Stimulated activated CD4-positive, alpha-beta T cell treated with anti-CD3 and anti-CD28 coated beads, Interleukin-12 subunit alpha, Interleukin-12 subunit beta, amount 100 ng/mL, for 4 hours (primary cell): Measurements from ENCODE around the gene CARMIL1.

Source experiments
- DNase-seq: peaks from one replicate; pipeline ENCODE4 v3.0.0-alpha.2; 2020

Gene CARMIL1

DNA sequence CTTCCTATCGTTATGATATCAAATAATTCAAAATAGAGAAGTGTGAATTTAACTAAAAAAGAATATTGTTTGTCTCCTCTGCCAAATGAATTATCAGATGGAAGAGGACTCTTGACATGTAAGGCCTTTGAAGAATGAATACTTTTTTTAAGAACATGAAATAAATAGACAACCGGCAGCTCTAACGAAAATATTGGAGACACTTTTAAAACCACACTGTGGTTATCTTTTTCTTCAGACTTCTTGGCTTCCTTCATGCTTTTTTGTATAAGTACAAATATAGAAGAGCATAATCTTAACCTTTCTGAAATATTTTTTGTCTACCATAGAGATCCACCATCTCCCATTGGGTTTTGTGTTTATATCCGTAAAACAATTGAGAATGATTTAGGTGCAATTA lies 257.6 kb downstream of the CARMIL1 start:
- no peak for DNase-seq

DNA sequence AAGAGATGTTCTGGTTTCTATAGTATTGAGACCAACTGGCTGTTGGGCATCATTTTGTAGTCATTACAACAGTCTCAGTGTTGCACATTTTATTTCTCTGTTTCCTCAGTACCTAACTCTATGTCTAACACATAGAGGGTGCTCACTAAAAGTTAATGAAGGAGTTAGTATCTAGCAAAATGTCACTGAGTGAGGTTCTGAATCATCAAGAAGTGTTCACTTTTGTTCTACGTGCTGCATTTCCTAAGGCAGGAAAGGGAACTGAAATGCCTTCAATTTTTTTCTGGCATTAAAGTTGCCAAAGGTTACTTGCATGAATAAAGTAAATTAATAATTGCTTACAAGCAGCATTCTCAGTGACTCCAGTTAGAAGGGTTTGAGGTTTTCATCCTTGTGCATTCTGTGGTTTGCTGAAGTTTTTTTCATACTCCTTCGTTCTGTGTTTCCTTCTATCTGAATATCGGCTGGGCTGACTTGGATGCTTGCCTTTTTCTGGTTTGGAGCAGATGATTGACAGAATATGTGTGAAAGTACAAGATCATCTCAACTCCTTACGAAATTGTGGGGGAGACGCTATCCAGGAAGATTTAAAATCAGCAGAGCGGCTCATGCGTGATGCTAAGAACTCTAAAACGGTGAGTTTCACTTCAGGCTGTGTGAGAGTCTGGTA lies 258.3 kb downstream of the CARMIL1 start:
- no peak for DNase-seq

DNA sequence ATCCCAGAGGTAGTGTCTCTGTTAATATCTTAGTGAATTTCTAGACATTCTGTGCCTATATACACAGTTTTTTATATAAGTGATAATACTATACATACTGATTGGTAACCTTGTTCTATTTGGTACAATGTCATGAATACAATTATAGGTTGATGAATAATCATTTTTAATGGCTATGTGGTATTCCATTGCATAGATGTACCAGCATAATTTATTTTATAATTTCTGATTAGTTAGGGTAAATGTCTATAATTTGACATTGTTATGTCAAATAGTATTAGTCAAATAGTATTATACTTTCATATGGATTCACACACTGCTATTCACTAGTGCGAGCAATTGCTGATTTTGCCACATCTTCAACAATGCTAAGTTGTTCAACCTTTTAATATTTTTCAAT lies 262.1 kb downstream of the CARMIL1 start:
- DNase-seq: no peak

DNA sequence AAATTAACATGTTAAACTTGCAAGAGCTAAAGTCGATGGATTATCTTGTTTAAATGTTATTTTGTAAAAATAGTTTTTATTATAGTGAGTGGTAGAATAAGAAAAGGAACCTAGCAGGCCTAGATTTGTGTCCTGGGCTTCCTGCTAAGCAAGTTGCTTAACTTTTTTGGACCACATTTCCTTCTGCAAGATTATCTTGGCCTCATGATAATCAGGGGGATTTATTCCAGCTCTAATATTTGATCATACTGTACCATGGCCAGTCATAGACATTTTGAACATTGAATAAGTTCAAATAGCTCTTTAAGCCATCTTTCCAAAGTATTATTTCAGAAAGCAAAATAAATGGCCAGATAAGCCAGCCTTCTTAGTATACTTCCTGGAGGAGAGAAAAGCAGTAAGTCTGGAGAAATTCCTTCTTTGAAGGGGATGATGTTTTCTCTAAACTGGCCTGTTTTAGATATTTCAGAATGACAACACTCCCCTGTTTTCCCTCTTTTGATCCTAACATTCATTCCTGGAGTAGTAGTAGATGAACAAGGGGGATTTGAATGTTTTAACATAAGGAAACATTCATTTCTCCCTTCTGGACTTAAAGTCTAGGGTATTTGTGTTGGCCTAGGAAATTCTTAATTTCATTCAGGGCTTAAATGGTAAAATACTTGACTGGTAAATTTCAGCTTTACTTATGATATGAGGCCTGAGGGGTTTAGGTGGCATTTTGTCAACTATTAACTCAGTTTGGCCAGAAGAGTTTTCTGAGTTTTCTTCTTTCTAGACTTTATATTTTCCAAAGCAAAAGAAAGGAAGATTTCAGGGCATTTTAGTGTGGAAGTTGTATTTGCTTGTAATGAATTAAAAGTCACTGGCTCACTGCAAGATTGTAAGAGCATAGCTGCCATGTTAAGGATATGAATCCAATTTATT lies 264.1 kb downstream of the CARMIL1 start:
- DNase-seq: no peak

DNA sequence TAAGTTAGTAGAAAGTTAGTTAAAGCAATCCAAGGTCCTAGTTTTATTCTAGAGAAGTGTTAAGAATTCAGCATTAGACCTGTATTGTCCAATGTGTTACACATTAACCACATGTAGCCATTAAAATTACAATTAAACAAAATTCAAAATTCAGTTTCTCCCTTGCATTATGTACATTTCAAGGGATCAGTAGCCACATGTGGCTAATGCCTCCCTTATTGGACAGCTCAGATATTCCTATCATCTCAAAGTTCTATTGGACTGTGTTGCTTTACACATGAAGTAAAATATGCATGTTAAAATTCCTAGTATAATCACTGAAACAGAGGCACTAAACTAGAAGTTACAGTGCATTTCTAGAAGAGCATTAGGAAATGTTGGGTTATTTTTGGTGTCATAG lies 265.7 kb downstream of the CARMIL1 start:
- no peak for DNase-seq

DNA sequence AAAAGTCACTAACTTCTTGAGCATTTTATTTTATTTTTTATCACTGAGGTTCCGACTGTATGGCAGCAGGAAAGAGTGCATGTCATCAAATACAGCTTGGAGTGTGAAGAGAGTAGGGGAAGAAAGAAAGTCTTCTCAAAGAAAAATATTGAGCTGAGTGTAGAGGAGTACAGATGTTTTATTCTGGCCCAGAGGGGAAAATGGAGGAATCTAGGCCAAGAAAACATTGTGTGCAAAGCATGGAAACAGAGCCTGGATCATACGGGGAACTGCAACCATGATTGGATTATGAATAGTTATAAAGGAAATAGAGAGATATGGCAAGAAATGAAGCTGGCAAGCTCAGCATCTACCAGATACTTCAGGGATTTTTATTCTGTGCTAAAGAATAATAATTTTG lies 268.6 kb downstream of the CARMIL1 start:
- no peak for DNase-seq

DNA sequence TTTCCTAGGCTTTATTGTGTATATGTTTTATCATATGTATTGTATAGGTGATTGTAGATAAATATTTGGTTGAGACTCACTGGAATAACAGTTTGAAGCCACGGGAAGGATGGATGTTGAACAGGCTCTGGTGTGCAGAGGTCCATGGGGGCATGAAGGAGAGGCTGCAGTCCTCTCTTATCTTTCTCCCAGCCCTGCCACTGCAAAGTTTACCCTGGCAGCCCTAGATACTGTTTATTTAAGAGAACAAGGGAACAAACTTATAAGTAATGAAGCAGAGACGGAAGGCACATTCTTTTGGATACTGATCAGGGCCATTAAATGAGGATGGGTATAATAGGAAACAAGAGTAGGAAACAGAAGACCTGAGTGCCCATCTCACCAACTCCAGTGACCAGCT lies 269.3 kb downstream of the CARMIL1 start:
- no peak for DNase-seq

DNA sequence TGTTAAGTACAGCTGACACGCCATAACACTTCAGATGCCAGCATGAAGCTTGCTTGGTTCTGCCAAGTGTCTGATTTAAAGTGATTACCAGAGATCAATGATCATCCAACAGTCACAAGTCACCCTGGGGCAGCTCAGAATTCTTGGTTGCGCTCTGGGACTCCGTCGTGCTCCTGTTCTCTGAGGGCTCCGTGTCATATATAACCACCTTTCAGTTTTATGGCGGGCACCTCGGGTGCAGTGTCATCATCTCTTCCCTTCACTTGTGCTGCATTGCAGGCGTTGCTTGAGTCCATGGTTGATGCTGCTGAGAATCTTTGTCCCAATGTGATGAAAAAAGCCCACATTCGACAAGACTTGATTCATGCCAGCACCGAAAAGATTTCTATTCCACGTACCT lies 271.5 kb downstream of the CARMIL1 start:
- DNase-seq: no peak

DNA sequence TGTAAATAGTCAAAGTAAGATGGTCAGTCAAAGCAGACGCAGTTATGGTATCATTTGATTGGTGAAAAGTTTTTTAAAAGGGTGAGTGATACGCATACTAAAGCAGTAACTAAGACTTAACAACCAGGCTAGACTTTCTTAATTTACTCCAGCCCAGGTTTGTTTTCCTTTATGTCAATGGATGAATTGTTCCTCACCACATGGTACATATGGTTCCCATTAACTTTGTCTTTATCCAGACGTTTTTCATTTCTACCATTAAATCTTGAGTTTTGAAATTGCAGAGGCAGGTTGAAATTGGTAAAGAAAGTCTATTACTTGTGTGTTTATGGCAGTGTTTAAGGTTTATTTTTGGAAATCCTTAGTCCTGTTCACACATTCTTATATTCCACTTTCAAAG lies 274.3 kb downstream of the CARMIL1 start:
- no peak for DNase-seq

DNA sequence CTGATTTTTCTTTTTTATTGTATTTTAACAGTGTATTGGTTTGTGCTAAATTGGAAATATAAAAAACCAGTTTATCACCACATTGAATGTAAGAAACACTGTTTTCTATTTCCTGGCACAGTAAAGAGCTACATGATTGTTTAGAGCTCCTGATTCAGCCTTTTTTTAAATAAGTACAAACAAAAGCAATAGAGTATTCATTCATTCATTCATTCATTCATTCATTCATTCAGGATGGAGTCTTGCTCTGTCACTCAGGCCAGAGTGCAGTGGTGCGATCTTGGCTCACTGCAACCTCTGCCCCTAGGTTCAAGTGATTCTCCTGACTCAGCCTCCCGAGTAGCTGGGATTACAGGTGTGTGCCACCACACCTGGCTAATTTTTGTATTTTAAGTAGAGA lies 276.0 kb downstream of the CARMIL1 start:
- DNase-seq: no peak

DNA sequence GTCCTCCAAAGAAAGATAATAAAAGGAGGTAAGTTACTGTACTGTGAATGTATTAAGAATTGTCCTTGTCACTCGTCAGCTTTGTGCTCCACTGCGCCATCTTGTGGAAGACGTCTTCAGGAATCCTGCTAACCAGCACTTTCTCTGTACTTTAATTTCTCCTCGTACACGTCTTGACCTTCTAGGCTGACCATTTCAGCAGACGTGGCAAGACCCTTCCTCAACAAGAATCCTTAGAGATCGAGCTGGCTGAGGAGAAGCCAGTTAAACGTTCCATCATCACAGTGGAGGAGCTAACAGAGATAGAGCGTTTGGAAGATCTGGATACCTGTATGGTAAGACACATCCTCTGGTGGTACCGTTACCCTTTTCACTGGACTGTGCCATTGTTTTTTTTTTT lies 277.3 kb downstream of the CARMIL1 start:
- peak; percentile 81 for DNase-seq

DNA sequence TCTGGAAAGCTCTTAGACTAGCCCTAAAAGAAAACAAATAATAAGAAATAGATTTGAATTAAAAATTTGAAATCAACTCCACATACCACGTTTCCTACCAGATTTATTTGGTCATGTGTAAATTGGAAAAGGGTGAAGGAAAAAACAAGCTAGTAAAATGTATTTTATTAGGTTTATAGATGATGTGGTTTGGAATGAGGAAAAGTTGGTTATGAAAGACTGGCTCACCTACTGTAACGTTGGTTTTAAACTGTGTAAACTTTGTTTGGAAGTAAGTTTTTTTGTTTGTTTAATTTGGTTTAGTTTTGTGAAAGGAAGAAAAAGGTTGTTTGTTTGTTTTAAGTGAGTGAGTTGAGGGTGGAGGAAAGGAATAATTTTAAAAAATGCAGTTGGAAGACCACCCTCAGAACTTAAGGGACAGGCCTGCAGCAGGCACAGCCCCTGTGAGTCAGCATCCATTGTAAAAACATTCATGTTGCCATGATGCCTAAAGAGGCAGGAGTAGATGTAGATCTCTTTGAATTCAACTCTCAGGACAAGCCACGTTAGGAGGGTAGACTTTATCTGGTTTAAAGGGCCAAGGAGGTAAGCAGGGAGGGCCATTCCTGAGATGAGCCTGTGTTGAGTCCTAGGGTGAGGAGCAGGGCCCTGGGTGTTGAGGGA lies 279.1 kb downstream of the CARMIL1 start:
- DNase-seq: no peak

DNA sequence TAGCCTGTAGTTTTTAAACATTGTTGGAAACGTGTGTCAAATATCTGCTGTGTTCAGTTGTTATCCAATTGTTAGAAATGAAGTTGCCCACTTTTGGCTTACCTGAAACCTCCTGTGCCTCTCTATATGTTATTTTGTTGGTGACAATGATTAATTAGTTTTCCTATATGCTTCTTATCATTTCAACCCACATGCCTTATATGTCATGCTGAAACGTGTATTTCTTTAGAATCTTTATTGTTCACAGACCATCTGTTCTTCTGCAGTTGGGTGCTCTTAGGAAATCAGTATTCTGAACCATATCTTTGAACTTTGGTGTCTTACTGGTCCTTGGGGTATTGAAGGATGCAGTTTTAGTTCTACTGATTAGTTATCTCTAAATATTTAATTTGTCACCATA lies 281.7 kb downstream of the CARMIL1 start:
- no peak for DNase-seq

DNA sequence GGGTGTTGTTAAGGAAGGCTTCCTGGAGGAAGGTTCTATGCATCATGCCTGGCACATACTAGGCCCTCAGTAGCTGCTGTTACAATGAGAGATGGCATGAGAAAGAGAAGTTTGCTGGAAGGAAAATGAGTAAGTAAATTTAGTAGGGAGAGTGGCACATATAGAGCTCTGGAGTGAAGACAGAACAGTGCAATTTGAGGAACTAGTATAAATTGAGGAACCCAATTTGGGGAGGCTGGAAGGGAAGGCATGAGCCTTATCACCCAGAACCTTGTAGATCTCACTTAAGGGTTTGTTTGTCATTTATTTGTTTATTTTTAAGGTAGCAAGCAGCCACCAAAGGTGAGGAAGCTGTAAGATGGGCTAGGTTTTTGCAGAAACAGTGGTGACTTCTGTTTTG lies 285.8 kb downstream of the CARMIL1 start:
- DNase-seq: no peak

DNA sequence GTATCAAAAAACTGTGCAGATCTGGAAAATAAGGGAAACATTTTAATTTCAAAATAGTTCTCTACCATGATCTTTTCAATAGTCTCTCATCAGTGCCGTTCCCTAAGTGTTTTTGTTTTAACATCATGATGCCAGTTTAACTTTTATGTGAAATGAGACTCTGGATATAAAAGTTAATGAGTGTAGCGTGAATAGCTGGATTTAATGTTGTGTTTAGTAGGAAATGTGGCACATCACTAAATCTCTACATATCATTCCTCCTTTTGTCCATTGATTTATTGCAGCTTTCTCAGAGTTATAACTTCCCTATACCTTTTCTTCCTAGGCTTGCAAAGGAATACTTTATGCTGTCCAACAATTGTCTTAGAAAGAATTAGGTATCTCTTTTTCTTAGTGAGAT lies 291.4 kb downstream of the CARMIL1 start:
- no peak for DNase-seq

DNA sequence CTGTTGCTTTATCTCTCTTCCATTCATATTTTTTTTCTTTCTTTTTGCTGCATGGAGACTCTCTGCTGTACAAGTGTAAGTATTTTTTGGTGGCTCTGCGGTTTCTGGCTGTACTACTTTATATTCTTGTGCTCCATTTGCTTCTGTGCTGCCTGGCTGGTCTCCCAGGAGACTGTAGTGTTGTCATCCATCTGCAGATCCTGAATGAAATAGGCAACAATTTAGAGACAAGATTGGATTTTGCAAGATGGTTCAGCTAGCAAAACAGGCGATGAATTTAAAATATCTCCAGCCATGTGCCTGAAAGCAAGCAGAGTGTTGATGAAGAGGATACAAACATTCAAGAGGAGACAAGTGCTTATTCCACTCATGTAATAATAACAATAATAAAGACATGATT lies 297.7 kb downstream of the CARMIL1 start:
- DNase-seq: no peak

DNA sequence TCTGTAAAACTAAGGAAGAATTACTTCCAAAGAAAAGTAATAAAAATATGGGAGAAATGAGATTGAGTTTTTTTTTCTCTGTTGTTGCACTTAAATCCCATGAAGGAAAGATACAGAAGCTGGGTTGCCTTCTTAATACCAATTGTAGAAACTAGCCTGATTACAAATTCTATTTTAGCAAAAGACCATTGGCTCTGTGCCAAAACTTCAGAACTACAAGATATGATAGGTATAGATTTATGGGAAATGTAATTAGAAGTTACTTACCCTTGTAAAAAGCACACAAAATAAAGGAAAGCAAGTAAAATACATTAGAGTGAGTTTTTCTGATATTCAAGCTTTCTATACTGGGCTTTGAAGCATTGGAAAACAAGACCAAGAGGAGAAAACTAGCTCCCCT lies 299.4 kb downstream of the CARMIL1 start:
- DNase-seq: no peak

DNA sequence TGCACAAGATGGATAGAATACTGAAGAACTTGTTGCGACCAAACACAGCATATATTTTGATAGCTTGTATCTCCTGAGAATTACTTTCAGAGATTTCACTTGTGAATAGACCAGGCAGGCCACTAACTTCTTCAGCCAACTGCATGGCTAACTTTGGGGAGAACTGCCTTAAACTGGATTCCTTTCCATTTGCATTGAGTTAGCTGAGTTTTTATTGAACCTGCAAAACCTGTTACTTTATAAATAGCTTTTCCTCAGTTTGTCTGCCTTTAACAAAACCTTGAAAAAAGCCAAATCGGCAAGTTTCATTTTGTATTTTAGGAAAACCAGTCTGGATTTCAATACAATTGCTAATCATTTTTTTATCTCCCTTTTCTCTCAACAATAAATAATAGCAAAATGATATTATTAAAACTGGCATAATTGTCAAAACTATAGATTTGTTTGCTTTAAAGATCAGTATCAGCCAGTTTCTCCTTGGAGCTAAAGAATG lies 300.3 kb downstream of the CARMIL1 start:
- no peak for DNase-seq

DNA sequence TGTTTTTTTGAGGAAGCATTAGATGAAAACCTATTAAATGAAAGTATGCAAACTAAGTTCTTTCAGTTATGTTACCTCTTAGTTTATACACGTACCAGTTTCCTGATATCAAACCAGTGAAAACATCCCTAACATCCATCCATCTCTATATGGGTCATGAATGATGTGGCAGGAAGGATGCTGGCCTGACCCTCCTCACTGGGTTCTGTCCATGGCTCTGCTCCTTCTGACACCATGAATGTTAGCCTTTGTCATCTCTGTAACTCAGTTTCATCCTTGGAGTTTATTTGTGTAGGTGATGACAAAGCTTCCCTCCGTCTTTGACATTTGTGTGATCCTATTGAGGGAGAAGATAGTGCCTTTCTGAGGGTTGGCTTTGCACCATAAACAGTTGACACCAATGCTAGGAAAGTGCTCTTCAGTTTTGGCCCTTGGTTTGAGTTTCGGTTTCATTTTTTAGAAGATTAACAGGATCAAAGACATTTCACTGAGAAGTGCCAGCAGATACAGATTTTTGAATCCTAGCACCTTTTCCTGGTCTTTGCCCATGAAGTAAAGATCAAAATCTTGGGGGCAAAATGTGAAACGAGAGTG lies 300.8 kb downstream of the CARMIL1 start:
- DNase-seq: no peak

DNA sequence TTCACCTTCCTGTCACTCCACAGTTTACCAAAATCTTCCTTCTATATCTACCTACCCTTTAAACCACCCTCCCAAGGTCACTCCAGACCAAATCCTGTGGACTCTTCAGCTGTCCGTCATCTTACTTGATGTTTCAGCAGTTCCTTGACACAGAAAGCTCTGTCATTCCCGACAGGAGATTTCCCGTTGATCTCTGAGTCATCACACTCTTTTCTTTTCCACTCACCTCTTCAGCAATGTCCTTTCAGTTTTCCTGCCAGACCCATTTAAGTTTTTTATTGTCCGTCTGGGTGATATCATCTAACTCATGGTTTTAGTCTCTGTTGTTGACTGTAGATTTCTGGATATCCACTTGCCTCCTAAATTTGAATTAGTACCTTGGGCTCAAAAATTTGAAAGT lies 302.9 kb downstream of the CARMIL1 start:
- DNase-seq: no peak

DNA sequence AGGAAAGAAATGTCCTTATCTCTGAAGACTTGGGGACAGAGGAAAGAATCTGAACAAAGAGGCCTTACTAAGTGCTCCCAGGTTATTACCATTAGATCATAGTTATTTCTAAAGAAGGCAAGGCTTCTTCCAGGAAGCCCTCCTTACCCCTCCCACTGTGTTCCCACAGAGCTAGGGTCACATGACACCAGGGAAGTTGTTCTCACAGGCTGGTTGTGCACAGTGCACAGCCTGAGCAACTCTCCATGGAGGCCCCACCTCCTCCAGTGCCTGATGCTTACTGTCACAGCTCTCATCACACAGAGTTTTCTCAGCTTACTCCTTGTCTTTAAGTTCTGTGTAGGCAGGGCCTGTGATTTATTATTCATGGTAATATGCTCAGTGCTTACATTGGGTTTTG lies 303.9 kb downstream of the CARMIL1 start:
- no peak for DNase-seq

DNA sequence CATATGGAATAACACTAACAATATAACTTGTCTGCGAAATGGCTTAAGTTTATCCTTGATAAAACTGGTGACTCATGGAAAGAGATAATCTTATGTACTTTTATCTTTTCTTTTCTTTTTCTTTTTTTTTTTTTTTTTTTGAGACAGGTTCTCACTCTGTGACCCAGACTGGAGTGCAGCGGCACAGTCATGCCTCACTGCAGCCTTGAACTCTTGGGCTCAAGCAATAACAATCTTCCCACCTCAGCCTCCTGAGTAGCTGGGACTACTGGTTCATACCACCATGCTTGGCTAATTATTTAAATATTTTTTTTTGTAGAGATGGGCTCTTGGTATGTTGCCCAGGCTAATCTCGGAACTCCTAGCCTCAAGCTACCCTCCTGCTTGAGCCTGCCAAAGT lies 304.7 kb downstream of the CARMIL1 start:
- DNase-seq: no peak

DNA sequence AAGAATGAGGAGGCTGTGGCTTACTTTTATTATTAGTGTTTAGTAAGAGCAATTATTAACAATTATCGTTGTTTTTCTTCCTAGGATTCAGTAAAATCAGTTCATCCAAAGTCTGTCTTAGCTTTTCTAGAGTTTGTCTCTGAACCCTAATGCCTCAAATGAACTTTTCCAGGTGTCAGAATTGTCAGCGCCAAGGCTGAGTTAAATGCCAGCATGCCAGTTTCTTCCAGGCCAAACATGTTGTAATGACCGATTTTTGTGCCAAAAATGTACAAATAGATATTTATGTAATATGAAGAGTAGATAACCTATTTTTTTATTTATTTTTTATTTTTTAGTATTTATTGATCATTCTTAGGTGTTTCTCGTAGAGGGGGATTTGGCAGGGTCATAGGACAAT lies 306.1 kb downstream of the CARMIL1 start:
- no peak for DNase-seq
